Tibial nerve (tissue), 4 donors: ENCODE measurements around the gene TSPYL1. TPM values are rescaled to one million over a fixed set of nuclear protein-coding genes. Genes with fewer than 3 reads are reported as not detected.
A peak's percentile ranks its signal among the peaks of the same experiment; 100 is the strongest.
"Not testable (repeated sequence)": the region's sequence is repeated elsewhere in the genome, so short reads cannot be mapped to it uniquely, and the experiment has no call there.

Source experiments
- DNase-seq, 2 donors: peaks; one replicate each; pipeline ENCODE4 v3.0.0-alpha.2; 2019; ENCODE audit warnings: low spot score in 2 of 2
- H3K27ac ChIP-seq, 4 donors: fragments of 200-600 bp; sonication (generic) in 3 of 4; one replicate each; pipeline ENCODE4 v1.5.1; 2017 to 2019; ENCODE audit warnings: mild to moderate bottlenecking in 1 of 4
- H3K27me3 ChIP-seq, 2 donors: fragments of 200-600 bp; sonication (generic) in 1 of 2; one replicate each; pipeline versions ENCODE4 v1.5.1 to v1.6.0; 2017 to 2019
- H3K36me3 ChIP-seq, 3 donors: fragments of 200-600 bp; sonication (generic); one replicate each; pipeline ENCODE4 v1.5.1; 2018 to 2019
- H3K4me1 ChIP-seq, 4 donors: fragments of 200-600 bp; sonication (generic) in 3 of 4; one replicate each; pipeline ENCODE4 v1.5.1; 2017 to 2019
- H3K4me3 ChIP-seq, 4 donors: fragments of 200-600 bp; sonication (generic) in 3 of 4; one replicate each; pipeline ENCODE4 v1.5.1; 2017 to 2019; ENCODE audit warnings: mild to moderate bottlenecking in 1 of 4, moderate library complexity in 1 of 4
- H3K9me3 ChIP-seq, 4 donors: fragments of 200-600 bp; sonication (generic) in 3 of 4; one replicate each; pipeline ENCODE4 v1.5.1; 2017 to 2019
- CTCF ChIP-seq, 5 experiments: fragments of 200-600 bp in 3 of 5; fragments of 450-650 bp in 2 of 5; sonication (generic) in 3 of 5; IDR thresholded peaks; one replicate each; pipeline ENCODE4 v1.5.1; 2016 to 2019; ENCODE audit warnings: antibody characterized with exemption in 5 of 5, mild to moderate bottlenecking in 3 of 5, moderate library complexity in 2 of 5
- EP300 ChIP-seq, 2 donors: sonication (generic); formaldehyde crosslinking; IDR thresholded peaks; one replicate each; pipeline ENCODE4 v1.6.1; 2017; ENCODE audit warnings: antibody characterized with exemption in 2 of 2, mild to moderate bottlenecking in 1 of 2
- POLR2A ChIP-seq, 2 donors: fragments of 450-650 bp; IDR thresholded peaks; one replicate each; pipeline ENCODE4 v1.6.1; 2017; ENCODE audit warnings: antibody characterized with exemption in 2 of 2, mild to moderate bottlenecking in 2 of 2, moderate library complexity in 2 of 2
- WGBS, 2 donors: methylation state at CpG; one replicate each; pipeline ENCODE4 v1.1.5; 2018; 5-methylcytosine and 5-hydroxymethylcytosine counted together
- total RNA-seq, 4 donors: library from RNA; depleted of rRNA; stranded (reverse); fragments of >200 nt; gene quantifications; one replicate each; pipeline ENCODE4 v1.1.0, GENCODE V29; 2016

Gene TSPYL1
- total RNA-seq, 4 donors from 2014 or later = 39.8 to 53.6 (median 43.3) TPM

- no peak overlapping the region for H3K4me3 ChIP-seq
- WGBS, 2 donors = 36 to 38% methylated on average over 4 of the region's 4 CpGs
- peaks cover 0 to 40% (median 16%) of the 10 kb centered on the region in 4 donors for H3K4me1 ChIP-seq
- peak overlapping the region; percentile 18 to 79 (median 58) for H3K27ac ChIP-seq
- DNase-seq = no peak
- H3K27me3 ChIP-seq = no peaks in the 10 kb centered on the region
- no peaks in the 10 kb centered on the region for H3K9me3 ChIP-seq
- TF ChIP-seq POLR2A (IDR thresholded peaks at IDR 0.05) (no peak), CTCF (IDR thresholded peaks at IDR 0.05) (no peak), EP300 (IDR thresholded peaks at IDR 0.05) (no peak)
- H3K36me3 ChIP-seq = no peaks in the 10 kb centered on the region
Observed at GRCh38 chr6:116326996-116327395, 47.3 kb upstream of the TSPYL1 start.

DNA sequence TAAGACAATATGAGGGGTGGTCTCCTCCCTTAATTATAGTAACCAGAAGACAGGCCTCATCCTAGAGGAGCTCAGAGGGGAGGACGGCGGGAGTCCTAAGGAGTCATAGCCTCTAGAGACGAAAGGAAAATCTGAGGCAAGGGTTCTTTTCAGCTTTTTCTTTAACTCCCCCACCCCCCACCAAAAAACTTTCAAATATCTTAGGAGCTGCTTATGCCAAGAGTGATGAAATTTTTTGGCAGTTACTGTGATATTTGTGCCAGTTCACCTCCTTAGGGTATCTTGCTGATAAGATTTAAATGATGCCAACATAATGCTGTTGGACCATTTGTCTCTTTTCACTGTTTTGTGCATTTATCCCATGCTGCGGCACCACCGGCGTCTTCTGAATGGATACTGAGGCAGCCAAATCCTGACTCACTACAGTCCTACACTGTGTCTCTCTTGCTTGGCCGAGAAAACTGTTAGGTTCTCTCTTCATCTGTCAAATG lies 46.5 kb upstream of the TSPYL1 start:
- TF ChIP-seq POLR2A (IDR thresholded peaks at IDR 0.05) (no peak), CTCF (IDR thresholded peaks at IDR 0.05) (no peak), EP300 (IDR thresholded peaks at IDR 0.05) (no peak)
- H3K36me3 ChIP-seq = no peaks in the 10 kb centered on the region
- no peaks in the 10 kb centered on the region for H3K9me3 ChIP-seq
- H3K4me1 ChIP-seq = peaks cover 0 to 40% (median 16%) of the 10 kb centered on the region in 4 donors
- 34 to 36% methylated on average over 7 of the region's 7 CpGs for WGBS, 2 donors
- no peak overlapping the region for H3K4me3 ChIP-seq
- DNase-seq = no peak
- peak overlapping the region; percentile 18 to 79 (median 58) for H3K27ac ChIP-seq
- H3K27me3 ChIP-seq = no peaks in the 10 kb centered on the region

DNA sequence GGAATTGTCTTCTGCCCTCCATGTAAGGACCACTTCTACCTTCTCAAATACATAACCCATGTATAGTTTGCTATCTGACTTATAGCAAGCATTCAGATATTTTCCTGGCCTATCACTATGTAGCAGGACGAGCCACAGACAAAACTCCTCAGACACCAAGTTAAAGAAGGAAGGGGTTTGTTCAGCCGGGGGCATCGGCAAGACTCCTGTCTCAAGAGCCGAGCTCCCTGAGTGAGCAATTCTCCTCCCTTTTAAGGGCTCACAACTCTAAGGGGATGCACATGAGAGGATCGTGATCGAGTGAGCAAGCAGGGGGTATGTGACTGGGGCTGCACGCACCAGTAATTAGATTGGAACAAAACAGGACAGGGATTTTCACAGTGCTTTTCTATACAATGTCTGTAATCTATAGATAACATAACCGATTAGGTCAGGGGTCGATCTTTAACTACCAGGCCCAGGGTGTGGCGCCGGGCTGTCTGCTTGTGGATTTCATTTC lies 46.0 kb upstream of the TSPYL1 start:
- DNase-seq = not testable (repeated sequence)

GRCh38 chr6:116323863-116324262 lies 44.1 kb upstream of the TSPYL1 start:
- Histone ChIP-seq H3K4me3 (no peak overlapping the region), H3K4me1 (peaks cover 0 to 30% (median 16%) of the 10 kb centered on the region in 4 donors), H3K9me3 (no peaks in the 10 kb centered on the region), H3K27me3 (no peaks in the 10 kb centered on the region), H3K36me3 (no peaks in the 10 kb centered on the region), H3K27ac (no peak overlapping the region)
- TF ChIP-seq EP300 (IDR thresholded peaks at IDR 0.05) = no peak
- no peak for TF ChIP-seq CTCF (IDR thresholded peaks at IDR 0.05)
- TF ChIP-seq POLR2A (IDR thresholded peaks at IDR 0.05) = no peak
- no peak for DNase-seq
- WGBS, 2 donors = 92 to 97% methylated on average over 1 of the region's 1 CpG

More for the DNA sequence above, 46.0 kb upstream of the TSPYL1 start:
- peak overlapping the region in 2 of 4 donors; percentile 75 to 79 for H3K27ac ChIP-seq
- WGBS, 2 donors = 92 to 93% methylated on average over 11 of the region's 11 CpGs
- peaks cover 0 to 40% (median 16%) of the 10 kb centered on the region in 4 donors for H3K4me1 ChIP-seq
- not testable (repeated sequence) for H3K27me3 ChIP-seq, H3K4me3 ChIP-seq, H3K36me3 ChIP-seq, H3K9me3 ChIP-seq

- not testable (repeated sequence) for H3K9me3 ChIP-seq, H3K4me3 ChIP-seq, H3K27ac ChIP-seq, H3K36me3 ChIP-seq, H3K27me3 ChIP-seq, DNase-seq
- H3K4me1 ChIP-seq = peaks cover 0 to 13% (median 6%) of the 10 kb centered on the region in 4 donors
- WGBS, 2 donors = 85 to 86% methylated on average over 13 of the region's 13 CpGs
Observed at GRCh38 chr6:116321933-116322332, 42.2 kb upstream of the TSPYL1 start.

GRCh38 chr6:116316772-116317467 lies 37.2 kb upstream of the TSPYL1 start:
- Histone ChIP-seq H3K27me3 (no peaks in the 10 kb centered on the region), H3K9me3 (no peaks in the 10 kb centered on the region), H3K4me3 (no peak overlapping the region), H3K27ac (peak overlapping the region in 1 of 4 donors; percentile 3), H3K4me1 (peaks cover 0 to 41% (median 7%) of the 10 kb centered on the region in 4 donors), H3K36me3 (no peaks in the 10 kb centered on the region)
- TF ChIP-seq EP300 (IDR thresholded peaks at IDR 0.05) (peak in 1 of 2 donors; percentile 23), POLR2A (IDR thresholded peaks at IDR 0.05) (no peak)
- 66 to 71% methylated on average over 2 of the region's 2 CpGs for WGBS, 2 donors
- DNase-seq = no peak
